Astrocyte of the hippocampus (primary cell): ENCODE data around the gene NEFH.

Experiments
- DNase-seq: peaks from one replicate; pipeline ENCODE4 v3.0.0; 2011; ENCODE audit warnings: low read depth, low spot score

Gene NEFH

GRCh38 chr22:29493636-29494035 lies 13.6 kb downstream of the NEFH start:
- no peak for DNase-seq

GRCh38 chr22:29499852-29500251 lies 19.8 kb downstream of the NEFH start:
- no peak for DNase-seq

GRCh38 chr22:29503811-29504372 lies 23.9 kb downstream of the NEFH start:
- peak; percentile 76 for DNase-seq

- DNase-seq, result no peak
Observed at GRCh38 chr22:29509298-29509697, 29.3 kb downstream of the NEFH start.

- no peak for DNase-seq
Observed at GRCh38 chr22:29509815-29510214, 29.8 kb downstream of the NEFH start.

- DNase-seq, result no peak
Observed at GRCh38 chr22:29510542-29510941, 30.5 kb downstream of the NEFH start.

GRCh38 chr22:29511126-29511862 lies 31.3 kb downstream of the NEFH start:
- DNase-seq, result no peak

- no peak for DNase-seq
Observed at GRCh38 chr22:29512031-29512430, 32.0 kb downstream of the NEFH start.

- DNase-seq, result peak; percentile 41
Observed at GRCh38 chr22:29517215-29517908, 37.3 kb downstream of the NEFH start.

GRCh38 chr22:29518427-29518826 lies 38.4 kb downstream of the NEFH start:
- DNase-seq, result no peak

- DNase-seq, result no peak
Observed at GRCh38 chr22:29519996-29520395, 40.0 kb downstream of the NEFH start.

- peak; percentile 76 for DNase-seq
Observed at GRCh38 chr22:29520851-29521250, 40.8 kb downstream of the NEFH start.

- DNase-seq, result no peak
Observed at GRCh38 chr22:29521526-29521925, 41.5 kb downstream of the NEFH start.

GRCh38 chr22:29523761-29524160 lies 43.7 kb downstream of the NEFH start:
- DNase-seq, result no peak

- DNase-seq, result peak; percentile 41
Observed at GRCh38 chr22:29524442-29525191, 44.6 kb downstream of the NEFH start.

GRCh38 chr22:29528144-29528543 lies 48.1 kb downstream of the NEFH start:
- no peak for DNase-seq

- no peak for DNase-seq
Observed at GRCh38 chr22:29530716-29531115, 50.7 kb downstream of the NEFH start.

- DNase-seq, result no peak
Observed at GRCh38 chr22:29531419-29531818, 51.4 kb downstream of the NEFH start.

- no peak for DNase-seq
Observed at GRCh38 chr22:29536411-29536810, 56.4 kb downstream of the NEFH start.

- DNase-seq, result no peak
Observed at GRCh38 chr22:29539105-29539504, 59.1 kb downstream of the NEFH start.
